Smooth muscle cell of the brain vasculature (primary cell): Measurements from ENCODE around the gene CDC42EP5.
"Not testable (repeated sequence)": the region's sequence is repeated elsewhere in the genome, so short reads cannot be mapped to it uniquely, and the experiment has no call there.

Source experiments
- DNase-seq: peaks from one replicate; pipeline ENCODE4 v3.0.0-alpha.2; 2012; ENCODE audit warnings: low read depth, low spot score

The CDC42EP5 gene

GRCh38 chr19:54473071-54473891 is at the start of gene CDC42EP5:
CDC42EP5 (minus strand) TSS chr19:54473296; CDS start chr19:54465547, 7,749 bp downstream.
- DNase-seq: peak; percentile 72

GRCh38 chr19:54521860-54522513 is 48.9 kb upstream of the CDC42EP5 start:
- no peak for DNase-seq

GRCh38 chr19:54521022-54521859 is 48.1 kb upstream of the CDC42EP5 start:
- no peak for DNase-seq

- no peak for DNase-seq
Measured at GRCh38 chr19:54518844-54519243, 45.7 kb upstream of the CDC42EP5 start.

- DNase-seq: no peak
Measured at GRCh38 chr19:54517483-54517882, 44.4 kb upstream of the CDC42EP5 start.

GRCh38 chr19:54515156-54515555 is 42.1 kb upstream of the CDC42EP5 start:
- no peak for DNase-seq

- not testable (repeated sequence) for DNase-seq
Measured at GRCh38 chr19:54509200-54509940, 36.3 kb upstream of the CDC42EP5 start.

- not testable (repeated sequence) for DNase-seq
Measured at GRCh38 chr19:54508487-54508886, 35.4 kb upstream of the CDC42EP5 start.

- no peak for DNase-seq
Measured at GRCh38 chr19:54507824-54508223, 34.7 kb upstream of the CDC42EP5 start.

- DNase-seq: not testable (repeated sequence)
Measured at GRCh38 chr19:54507038-54507717, 34.1 kb upstream of the CDC42EP5 start.

- no peak for DNase-seq
Measured at GRCh38 chr19:54506079-54506478, 33.0 kb upstream of the CDC42EP5 start.

GRCh38 chr19:54505542-54505941 is 32.4 kb upstream of the CDC42EP5 start:
- DNase-seq: not testable (repeated sequence)

- DNase-seq: no peak
Measured at GRCh38 chr19:54502518-54503048, 29.5 kb upstream of the CDC42EP5 start, which contains the start of gene LAIR2. LAIR2 (plus strand) TSS chr19:54502831; CDS start chr19:54502919, 88 bp downstream.

GRCh38 chr19:54498451-54498772 is 25.3 kb upstream of the CDC42EP5 start:
- DNase-seq: not testable (repeated sequence)

- DNase-seq: not testable (repeated sequence)
Measured at GRCh38 chr19:54497747-54498450, 24.8 kb upstream of the CDC42EP5 start.

GRCh38 chr19:54495284-54495683 is 22.2 kb upstream of the CDC42EP5 start:
- DNase-seq: not testable (repeated sequence)

- DNase-seq: no peak
Measured at GRCh38 chr19:54493967-54494585, 21.0 kb upstream of the CDC42EP5 start.

GRCh38 chr19:54493056-54493455 is 20.0 kb upstream of the CDC42EP5 start:
- DNase-seq: not testable (repeated sequence)

- DNase-seq: no peak
Measured at GRCh38 chr19:54492568-54492967, 19.5 kb upstream of the CDC42EP5 start.
